Right lung (tissue), 5 donors: ENCODE measurements around the gene EXOG. TPM values are rescaled to one million over a fixed set of nuclear protein-coding genes. Genes with fewer than 3 reads are reported as not detected.

Experiments used
- DNase-seq, 2 donors: peaks; one replicate each; pipeline ENCODE4 v3.0.0-alpha.2; 2013
- polyA plus RNA-seq, 5 donors: library from polyadenylated mRNA; unstranded; fragments of 120-200 nt; gene quantifications; one replicate each; pipeline versions ENCODE4 v1.2.1 to v1.2.3, GENCODE V29; 2013; ENCODE audit warnings: inconsistent platforms in 1 of 5, low replicate concordance in 1 of 5; ENCODE audit not compliant: insufficient read length in 5 of 5, insufficient read depth in 1 of 5

EXOG gene
- polyA plus RNA-seq, 5 donors: 15.4 to 25.4 (median 21.0) TPM

DNA sequence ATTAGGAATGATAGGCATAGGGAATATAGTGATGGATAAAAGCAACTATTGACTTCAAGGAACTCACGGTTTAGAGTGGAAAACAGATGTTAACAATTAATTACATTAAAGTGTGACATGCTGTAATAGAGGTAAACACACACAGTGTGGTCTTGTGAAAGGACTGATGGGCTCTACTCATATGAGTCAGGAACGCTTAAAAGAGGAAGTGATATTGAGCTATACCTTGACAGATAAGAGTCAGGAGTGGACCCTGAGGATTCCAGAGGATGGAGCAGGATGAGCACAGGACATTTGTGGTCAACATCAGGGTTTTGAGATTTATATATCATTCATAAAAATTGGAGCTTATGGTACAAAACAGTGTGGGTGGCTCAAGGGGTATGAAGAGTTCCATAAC is 11.0 kb downstream of the EXOG start:
- no peak for DNase-seq

DNA sequence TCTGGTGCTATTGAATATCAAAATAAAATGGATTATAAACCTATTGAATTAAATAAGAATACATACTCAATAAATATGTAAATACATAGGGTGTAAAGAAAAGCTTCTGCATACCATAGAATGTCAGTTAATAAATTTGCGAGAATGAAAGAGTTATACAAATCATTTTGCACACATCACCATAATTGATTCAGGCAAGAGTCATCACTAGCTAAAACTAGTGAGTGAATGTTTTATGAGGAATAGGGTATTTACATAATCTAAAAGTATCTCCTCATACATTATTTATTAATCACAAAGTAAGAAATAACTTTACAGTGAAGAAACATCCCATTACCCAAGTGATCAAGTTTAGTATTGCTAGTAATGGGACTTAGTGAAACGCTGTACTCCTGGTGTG is 13.6 kb downstream of the EXOG start:
- DNase-seq: no peak

DNA sequence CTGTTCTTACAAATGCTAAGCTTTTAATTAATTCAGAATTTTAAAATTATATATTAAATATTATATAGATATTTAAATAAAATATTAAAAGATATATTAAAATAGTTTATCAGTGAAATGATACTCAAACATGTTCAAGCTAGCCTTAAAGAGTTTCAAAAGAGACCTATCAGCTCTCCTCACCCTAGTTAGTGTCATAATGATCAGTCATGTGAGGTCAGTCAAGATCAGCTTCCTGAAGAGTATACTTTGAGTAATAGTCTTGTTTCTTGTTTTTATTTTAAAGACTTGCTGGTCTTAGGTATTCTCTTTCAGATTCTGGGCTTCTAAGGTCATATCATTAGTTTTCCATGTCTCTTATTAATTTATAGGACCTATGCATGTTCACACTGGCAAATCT is 14.5 kb downstream of the EXOG start:
- no peak for DNase-seq

DNA sequence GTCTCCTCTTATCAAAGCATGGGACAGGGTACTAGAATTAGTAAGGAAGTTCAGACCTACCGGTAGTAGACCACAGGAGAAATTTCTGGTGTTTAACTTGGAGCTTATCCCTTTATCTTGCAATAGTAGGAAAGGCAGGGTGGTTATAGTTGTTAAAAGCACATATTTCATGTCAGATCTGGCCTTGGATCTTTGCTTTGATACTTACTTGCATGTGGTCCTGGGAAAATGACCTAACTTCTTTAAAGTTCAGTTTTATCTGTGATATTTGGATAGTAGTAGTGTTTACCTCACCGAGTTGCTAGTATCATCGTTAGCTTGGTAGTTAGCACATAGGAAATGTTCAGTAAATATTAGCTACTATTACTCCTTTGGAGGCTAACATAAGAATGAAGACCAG is 15.4 kb downstream of the EXOG start:
- no peak for DNase-seq

DNA sequence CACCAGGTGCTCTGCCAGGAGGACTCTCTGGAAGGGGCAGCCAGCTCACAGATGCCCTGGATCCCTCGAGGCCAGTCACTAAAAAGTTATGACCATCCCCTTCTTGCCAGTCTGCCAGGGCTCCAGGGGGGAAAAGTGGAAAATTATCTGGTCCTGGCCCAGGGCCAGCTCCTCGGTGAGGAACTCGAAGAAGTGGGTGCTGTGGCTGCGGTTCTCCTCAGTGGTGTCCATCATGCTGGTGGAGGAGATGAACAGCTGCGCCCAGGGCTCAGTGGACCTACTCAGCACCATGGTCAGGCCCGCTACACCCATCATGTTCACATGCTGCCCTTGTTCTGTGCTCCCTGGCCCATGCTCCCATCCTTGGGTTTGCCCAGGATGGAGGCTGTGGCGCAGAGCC is 19.2 kb downstream of the EXOG start:
- DNase-seq: no peak

DNA sequence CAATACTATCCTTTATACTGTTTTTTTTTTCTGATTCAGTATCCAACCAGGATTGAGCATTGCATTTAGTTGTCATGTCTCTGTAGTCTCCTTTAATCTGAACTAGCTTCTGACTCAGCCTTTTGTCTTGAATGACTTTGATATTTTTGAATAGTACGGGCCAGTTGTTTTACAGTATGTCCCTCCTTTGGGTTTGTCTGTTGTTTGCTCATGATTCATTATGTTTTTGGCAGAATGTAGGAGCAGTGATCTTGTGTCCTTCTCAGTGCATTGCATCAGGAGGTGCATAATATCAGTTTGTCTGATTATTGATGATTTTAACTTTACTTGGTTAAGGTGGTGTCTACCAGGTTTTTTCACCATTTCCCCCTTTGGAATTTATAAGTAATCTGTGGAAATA is 20.5 kb downstream of the EXOG start:
- DNase-seq: no peak

DNA sequence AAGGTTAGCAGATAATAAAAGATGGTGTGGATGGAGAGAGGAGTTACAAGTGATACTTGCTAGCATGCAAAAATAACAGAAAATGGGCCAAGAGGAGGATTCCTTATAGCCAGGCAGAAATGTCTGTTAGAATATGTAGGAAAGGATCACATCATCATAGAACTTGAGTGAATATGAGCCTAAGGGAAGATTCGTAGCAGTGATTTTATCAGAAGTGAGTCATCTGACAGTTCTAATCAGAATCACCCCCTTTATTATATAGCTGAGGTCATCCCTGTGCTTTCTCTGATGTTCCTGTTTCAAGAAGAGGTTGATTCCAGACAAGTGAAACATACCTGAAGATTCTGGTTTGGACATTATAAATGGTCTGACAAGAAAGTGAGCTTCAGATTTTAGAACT is 22.9 kb downstream of the EXOG start:
- DNase-seq: no peak

DNA sequence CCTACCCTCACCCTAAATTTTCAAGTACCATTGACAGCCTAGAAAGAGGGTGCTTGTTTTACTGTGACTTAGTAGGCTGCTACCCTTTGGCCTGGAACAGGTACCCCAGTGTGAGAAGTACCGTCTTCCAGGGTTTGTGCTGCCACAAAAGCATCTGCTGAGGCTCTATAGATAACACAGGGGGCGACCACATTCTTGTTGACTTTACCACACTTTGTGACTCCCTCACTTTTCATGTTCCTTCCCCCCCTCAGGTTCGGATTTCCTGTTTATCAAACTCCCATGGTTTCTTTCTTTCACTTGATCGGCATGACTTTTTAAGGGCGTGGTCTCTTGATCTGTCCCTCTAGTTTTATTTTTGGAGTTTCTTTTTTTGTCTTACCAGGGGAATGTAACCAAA is 23.5 kb downstream of the EXOG start:
- no peak for DNase-seq

DNA sequence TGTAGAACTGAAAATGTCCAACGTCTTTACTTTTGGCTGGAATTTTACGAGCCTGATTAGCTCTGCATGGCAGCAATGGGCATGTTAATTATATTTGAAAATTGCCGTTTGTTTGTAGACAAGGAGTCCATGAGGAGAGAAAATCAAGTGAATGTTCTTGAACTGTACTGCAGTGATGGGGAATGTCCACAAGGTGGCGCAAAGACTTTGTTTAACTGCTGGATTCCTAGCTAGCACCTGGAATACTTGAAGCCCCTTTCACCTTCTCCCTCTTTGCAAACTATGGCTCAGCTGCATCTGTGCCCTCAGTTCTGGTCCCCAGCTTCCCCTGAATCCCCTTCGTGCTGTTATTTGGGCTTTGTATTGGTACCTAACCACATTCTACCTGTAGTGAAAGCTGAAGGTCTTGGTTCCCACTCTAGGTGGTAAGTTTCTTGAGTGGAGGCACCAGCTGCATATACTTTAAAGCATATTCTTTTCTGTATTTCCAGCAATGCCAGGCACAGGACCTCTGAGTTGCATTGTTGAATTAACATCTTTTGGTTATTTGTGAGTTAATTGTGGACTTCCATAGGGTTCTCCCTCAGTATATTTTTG is 25.3 kb downstream of the EXOG start:
- peak; percentile 40 to 59 for DNase-seq

DNA sequence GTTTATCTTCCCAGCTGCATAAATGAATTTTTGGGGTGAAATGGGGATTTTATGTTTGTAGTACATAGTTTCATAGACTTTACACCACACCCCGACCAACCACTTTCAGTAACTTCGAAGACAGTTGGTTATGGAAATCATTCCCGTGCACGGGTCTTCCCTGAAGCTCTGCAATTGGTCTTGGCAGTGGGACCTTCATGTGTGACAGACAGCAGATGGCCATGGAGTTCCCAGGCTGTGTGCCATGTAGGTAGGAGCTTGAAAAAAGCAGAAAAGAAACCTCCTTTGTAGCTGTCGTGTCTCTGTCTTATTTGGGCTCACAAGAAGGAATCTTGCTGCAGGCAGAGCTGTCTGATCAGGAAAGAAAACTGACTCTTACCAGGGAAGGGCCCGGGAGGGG is 25.9 kb downstream of the EXOG start:
- no peak for DNase-seq

DNA sequence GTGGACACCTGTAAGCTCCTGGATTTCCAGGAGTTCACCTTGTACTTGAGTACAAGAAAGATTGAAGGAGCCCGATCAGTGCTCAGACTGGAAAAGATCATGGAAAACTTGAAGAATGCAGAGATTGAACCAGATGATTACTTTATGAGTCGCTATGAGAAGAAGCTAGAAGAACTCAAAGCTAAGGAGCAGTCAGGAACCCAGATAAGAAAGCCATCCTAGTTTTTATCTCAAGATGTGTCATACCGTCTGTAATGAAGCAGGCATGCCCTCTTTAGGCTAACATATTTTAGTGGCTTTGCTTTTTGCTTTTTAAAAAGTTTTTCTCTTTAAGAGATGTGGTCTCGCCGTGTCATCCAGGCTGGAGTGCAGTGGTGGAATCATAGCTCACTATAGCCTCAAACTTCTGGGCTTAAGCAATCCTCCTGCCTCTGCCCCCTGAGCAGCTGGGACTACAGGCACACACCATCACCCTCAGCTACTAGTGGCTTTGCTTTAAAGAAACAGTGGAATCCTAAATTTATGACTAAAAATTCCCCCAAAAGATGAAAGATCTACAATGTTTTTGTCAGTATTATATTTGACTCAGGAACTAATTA is 28.1 kb downstream of the EXOG start:
- DNase-seq: no peak

DNA sequence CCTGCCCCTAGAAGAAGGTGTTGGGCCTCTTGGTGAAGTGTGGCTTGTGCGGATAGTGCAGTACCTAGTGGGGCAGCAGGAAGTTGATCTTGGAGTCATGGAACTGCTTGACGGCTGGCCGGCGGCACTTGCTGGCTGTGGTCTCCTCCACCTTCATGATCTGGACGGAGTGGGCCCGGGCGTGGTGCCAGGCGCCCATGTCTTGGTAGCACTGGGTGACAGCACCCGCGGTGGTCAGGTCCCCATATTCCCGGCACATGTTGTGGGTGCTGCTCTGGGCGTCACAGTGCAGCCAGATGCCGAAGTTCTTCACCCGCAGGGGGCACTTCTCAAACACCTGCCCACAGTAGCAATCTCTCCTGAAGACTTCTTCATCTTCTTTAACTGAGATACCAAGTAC is 30.7 kb downstream of the EXOG start:
- no peak for DNase-seq

DNA sequence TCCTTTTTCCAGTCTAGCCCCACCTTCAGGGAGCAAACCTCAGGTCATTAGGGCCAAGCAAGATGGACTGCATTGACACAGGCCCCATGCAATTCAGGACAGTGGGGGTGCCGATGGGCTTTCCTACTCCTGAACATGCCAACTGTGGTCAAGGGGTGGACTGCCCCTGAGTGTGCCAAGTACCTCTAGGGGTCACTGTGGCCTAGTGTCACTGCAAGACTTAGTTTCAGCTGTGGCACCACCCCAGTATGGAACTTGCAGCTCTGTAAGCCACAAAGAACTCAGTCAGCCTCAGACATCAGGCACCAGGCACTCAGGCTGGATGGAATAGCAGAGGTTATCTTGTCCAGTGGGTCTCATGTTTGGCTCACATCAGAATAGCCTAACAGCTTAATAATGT is 32.3 kb downstream of the EXOG start:
- no peak for DNase-seq

DNA sequence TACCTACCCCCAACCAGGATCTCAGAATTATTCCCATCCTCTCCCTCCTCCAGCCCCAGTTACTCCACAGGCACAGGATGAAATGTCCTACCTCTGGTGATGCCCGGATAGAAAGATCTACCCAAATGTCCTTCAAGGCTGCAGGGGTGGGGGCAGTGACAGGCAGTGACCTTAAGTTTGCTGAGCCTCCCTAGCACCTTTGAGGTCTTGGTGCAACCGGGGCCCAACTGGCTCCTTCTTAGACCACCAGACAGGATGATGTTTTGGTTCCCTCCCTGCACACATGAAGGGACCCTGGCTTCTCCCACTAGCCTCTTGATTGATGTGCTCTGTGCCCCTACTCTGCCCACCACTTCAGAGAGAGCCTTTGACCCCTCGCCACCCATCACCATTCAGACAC is 36.4 kb downstream of the EXOG start:
- no peak for DNase-seq

DNA sequence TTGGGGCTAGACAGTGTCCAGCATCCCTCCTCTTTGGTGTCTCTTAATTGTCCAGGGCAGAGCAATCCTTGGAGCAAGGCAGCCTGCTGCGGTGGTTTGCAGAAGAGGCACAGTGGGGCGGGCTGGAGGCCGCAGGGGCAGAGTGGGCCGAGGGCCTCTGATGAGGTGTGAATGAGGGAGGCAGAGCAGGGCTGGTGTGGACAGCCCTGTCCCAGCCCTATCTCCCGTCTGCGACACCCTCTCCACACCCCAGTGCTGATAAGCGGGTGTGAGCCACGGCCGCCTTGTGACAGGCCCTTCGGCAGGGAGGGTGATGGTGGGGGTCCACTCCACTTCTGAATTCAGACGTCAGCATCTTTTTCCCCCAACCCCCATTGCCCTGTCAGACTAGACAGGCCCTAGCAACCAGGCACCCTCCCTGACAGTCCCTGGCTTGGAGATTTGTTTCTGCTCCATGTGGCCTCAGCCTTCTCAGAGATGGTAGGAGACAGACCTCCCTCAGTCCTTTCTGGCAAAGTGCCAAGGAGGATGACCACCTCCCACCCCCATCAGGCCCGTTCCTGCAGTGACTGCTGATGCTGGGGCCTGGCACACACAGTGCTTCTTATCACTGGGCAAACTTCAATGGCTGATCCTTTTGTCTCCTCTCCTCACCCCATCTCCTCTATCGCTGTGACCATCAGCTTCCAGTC is 37.3 kb downstream of the EXOG start:
- DNase-seq: peak; percentile 10 to 25

DNA sequence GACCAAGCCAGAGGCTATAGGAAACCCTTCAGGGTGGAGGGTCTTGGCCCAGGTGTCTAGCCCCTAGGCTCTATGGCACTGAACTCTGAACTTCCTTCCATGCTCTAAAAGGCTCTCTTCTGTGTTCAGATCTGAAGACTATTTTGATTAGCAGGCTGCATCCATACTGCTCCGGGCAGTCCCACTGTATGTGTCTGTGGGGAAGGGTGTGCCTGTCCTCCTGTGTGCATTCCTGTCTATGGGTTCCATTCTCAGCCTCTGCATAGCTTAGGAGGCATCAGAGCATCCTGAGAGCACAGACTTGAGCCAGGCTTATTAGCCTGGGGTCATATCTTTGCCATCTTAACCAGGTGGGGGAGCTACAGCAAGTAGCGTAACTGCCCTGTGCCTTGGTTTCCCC is 38.0 kb downstream of the EXOG start:
- no peak for DNase-seq

DNA sequence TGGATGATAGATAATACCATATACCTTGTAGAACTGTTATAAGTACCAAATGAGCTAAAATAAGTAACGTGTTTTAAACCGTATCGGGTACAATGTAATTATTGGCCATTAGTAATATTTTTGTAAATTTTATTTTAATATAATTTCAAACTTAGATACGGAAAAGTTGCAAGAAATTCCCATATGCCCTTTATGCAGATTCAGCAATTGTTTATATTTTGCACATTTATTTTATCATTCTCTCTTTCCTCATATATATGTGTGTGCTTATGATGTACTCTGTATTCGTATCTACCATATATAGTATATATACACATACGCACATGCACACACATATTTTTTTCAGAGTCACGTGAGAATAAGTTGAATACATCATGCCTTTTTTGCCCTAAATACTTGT is 38.5 kb downstream of the EXOG start:
- no peak for DNase-seq

DNA sequence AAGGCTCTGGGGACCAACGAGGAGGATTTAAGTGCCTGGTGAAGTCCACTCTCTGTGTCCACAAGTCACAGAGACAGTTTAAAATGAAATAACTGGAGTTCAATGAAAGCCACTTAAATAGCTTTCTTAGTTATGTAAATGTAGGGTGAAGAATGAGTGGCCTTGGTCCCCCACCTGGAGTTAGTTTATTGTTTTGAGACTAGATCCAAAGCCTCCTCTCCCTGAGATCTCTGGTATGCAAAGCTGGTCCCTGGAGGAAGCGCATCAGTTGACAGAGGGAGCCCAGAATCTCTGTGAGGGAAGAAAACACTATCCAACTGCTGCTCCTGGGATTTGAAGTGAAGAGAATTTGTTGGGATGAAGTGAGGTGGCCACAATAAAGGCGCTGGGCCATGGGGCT is 40.5 kb downstream of the EXOG start:
- no peak for DNase-seq

DNA sequence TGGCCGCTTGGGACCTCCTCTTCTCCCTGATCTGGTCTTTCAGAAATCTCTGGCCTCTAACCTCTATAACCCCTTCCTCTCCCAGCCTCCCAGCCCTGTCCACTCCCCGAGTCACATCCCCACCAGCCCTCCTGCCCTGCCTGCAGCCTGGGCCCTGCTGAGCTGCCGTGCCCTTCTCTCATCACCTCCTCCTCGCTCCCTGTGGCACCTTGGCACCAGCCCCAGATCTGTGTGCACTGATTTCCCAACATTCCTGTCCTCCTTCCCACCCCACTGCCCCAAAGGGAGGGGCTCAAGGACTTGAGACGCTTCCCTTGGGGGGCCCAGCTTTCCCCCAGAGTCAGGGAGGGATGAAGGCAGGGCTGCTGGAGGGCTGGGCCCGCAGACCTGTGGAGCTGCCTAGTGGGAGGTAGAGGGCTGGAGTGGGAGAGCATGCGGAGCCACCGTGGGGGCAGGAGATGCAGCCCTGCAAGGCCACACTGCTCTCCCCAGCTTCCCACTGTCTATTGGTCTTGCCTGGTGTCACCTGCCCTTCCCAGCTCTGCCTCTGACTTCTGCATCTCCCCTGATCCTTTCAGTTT is 42.7 kb downstream of the EXOG start:
- DNase-seq: peak in 1 of 2 donors; percentile 9

DNA sequence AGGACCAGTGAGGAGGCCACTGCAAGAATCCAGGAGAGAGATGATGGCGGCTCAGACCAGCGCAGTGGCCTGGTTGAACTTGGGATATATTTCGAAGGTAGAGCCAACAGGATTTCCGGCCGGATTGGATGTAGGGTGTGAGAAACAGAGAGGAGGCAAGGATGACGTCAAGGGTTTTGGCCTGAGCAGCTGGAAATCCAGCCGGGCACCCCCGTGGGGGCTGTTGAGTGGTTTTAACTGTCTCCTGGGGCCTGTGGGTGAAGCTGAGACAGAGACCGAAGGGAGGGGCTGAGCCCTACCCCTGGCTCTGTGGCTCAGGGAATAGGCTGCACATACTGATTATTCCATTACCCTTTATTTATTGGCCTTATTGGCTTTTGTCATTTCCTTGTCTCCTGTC is 45.7 kb downstream of the EXOG start:
- DNase-seq: no peak

DNA sequence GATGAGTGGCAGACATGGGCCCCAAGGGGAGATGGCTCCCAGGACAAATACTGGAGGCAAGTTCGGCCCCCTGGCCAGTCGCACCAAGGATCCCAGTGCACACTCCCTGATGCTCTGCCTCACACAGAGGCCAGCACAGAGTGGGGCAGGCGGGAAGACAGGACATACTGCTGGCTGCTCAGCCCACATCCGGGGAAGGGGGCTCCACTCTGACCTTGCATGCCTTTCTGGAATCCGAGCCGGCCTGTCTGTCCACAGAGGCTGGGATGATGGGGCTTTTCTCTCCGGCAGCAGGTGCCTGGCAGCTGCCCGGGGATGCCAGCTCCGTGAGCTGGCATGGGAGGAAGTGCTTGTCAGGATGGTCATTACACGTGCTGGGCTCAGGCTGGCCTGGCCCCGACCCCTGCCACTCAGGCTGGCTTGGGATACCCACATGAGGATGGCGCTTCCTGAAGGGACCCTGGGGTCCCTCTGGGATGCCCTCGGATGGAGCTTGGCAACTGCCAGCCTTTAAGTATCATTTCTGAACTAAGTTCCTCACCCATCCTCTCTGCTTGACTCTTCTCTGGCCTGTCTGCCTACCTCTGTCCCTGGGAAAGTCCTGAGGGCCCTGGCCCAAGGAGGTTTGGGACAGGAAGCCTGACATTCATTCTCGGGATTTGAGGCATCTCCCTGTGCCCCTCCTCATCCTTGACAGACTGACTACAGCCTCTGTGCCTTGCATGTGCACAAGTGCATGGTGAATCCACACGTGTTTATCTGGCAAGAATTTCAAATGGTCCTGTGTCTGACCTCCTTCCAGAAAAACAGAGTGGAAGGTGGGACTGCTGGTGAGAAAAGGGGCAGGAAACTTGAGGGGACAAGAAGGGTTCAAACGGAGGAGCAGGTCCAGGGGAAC is 46.5 kb downstream of the EXOG start:
- no peak for DNase-seq

DNA sequence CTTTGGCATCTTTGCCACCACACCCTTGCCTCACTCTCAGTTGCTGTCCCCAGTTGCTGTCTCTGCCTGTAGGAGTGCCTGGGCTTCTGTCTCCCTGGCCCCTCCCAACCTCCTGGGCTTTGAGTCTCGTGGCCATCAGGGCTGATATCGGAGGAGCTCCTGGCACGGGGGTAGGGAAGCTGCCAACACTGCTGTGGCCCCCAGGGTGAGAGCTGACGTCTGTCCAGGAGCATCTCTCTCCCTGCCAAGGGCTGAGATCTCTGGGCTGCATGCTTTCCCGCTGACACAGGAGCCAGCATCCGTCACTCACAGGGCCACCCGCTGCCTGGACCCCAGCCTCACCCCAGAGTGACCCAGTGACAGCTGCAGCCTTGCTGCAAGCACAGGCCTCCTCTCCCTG is 47.4 kb downstream of the EXOG start:
- no peak for DNase-seq
